ENCODE results near the gene SPPL3.
"Not testable (repeated sequence)": the region's sequence is repeated elsewhere in the genome, so short reads cannot be mapped to it uniquely, and the experiment has no call there.

SPPL3 gene

GRCh38 chr12:120798696-120799095, 105.5 kb downstream of the SPPL3 start:
- no peak overlapping the region for H3K27ac ChIP-seq
- no peak for TF ChIP-seq ZFX (IDR thresholded peaks at IDR 0.05)
- TF ChIP-seq, protein P1, sequence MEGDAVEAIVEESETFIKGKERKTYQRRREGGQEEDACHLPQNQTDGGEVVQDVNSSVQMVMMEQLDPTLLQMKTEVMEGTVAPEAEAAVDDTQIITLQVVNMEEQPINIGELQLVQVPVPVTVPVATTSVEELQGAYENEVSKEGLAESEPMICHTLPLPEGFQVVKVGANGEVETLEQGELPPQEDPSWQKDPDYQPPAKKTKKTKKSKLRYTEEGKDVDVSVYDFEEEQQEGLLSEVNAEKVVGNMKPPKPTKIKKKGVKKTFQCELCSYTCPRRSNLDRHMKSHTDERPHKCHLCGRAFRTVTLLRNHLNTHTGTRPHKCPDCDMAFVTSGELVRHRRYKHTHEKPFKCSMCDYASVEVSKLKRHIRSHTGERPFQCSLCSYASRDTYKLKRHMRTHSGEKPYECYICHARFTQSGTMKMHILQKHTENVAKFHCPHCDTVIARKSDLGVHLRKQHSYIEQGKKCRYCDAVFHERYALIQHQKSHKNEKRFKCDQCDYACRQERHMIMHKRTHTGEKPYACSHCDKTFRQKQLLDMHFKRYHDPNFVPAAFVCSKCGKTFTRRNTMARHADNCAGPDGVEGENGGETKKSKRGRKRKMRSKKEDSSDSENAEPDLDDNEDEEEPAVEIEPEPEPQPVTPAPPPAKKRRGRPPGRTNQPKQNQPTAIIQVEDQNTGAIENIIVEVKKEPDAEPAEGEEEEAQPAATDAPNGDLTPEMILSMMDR (conservative IDR thresholded peaks at IDR 0.05), result no peak

DNA sequence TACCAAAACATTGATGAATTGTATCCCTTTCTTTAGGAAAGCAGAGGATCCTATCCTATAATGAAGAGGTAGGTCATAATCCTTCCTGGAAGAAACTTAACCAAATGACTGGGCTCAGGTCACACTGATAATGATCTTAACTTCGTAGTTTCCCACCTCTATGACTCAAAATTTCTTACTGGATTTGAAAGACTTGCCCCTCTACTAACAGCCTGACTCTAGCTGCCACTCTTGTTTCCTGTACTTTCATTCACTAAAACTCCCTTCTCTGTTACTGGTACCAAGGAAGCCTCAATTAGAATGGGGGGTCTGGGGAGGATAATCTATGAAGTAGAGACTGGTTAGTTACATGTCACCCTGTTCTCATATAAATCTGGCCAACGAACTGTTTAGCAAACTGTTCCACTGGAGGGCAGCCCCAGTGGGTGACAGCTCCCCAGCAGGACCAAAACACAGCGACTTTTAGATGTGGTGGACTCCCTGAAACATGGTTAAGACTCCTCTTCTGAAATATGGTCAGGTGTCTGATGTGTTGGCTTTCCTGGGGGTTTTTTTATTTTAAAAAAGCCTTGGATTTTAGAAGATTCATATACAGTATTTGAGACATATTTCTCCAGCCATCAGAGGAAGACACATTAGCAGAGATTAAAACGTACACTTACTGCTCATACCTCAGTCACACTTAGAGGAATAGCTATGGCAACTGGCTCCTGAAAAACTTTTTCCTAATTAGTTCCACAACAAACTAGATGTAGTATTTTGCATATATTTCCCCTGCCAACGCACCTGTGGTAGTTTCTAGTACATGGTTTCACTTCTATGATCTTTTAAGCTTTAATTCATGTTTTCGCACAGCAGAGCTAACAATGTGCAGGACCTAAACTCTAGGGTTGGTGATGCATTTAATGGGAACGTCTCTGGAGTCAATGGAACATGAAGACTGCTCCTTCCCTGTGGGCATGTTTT, 106.2 kb downstream of the SPPL3 start:
- TF ChIP-seq, protein P1 (conservative IDR thresholded peaks at IDR 0.05), result no peak
- TF ChIP-seq ZFX (IDR thresholded peaks at IDR 0.05), result no peak
- H3K27ac ChIP-seq, result no peak overlapping the region

GRCh38 chr12:120795441-120796178, 108.5 kb downstream of the SPPL3 start:
- no peak for TF ChIP-seq ZFX (IDR thresholded peaks at IDR 0.05)
- TF ChIP-seq, protein P1 (conservative IDR thresholded peaks at IDR 0.05), result no peak; the same call in 1 of the 2 replicates
- no peak overlapping the region for H3K27ac ChIP-seq

GRCh38 chr12:120793357-120793756, 110.8 kb downstream of the SPPL3 start:
- no peak overlapping the region for H3K27ac ChIP-seq

GRCh38 chr12:120792456-120792855, 111.7 kb downstream of the SPPL3 start:
- not testable (repeated sequence) for H3K27ac ChIP-seq

More at GRCh38 chr12:120793357-120793756, 110.8 kb downstream of the SPPL3 start:
- TF ChIP-seq ZFX (IDR thresholded peaks at IDR 0.05), result no peak
- TF ChIP-seq, protein P1 (conservative IDR thresholded peaks at IDR 0.05), result no peak

GRCh38 chr12:120791669-120792176, 112.4 kb downstream of the SPPL3 start:
- TF ChIP-seq, protein P1 (conservative IDR thresholded peaks at IDR 0.05), result no peak
- TF ChIP-seq ZFX (IDR thresholded peaks at IDR 0.05), result no peak
- no peak overlapping the region for H3K27ac ChIP-seq

DNA sequence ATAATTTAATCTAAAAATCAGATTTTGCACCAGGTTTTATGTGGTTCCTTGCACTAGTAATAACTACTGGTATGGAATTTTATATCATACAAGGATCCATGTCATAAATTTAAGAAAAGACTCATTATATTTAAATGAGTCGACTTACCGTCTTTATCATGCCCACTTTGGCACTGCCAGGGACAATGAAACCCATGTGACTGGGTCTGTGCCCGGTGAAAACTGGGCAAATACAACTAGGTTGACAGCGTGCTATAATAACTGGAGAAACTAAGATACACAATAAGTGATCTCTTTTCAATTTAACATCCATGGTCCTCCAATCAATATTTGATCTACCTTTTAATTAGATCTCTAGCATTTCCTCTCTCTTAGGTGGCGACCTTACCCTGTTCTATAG, 114.0 kb downstream of the SPPL3 start:
- TF ChIP-seq, protein P1 (conservative IDR thresholded peaks at IDR 0.05), result no peak
- no peak for TF ChIP-seq ZFX (IDR thresholded peaks at IDR 0.05)
- no peak overlapping the region for H3K27ac ChIP-seq

All from C4-2B (cell line).